Measurements from ENCODE around the gene MED15.
A peak's percentile ranks its signal among the peaks of the same experiment; 100 is the strongest.

Gene MED15

DNA sequence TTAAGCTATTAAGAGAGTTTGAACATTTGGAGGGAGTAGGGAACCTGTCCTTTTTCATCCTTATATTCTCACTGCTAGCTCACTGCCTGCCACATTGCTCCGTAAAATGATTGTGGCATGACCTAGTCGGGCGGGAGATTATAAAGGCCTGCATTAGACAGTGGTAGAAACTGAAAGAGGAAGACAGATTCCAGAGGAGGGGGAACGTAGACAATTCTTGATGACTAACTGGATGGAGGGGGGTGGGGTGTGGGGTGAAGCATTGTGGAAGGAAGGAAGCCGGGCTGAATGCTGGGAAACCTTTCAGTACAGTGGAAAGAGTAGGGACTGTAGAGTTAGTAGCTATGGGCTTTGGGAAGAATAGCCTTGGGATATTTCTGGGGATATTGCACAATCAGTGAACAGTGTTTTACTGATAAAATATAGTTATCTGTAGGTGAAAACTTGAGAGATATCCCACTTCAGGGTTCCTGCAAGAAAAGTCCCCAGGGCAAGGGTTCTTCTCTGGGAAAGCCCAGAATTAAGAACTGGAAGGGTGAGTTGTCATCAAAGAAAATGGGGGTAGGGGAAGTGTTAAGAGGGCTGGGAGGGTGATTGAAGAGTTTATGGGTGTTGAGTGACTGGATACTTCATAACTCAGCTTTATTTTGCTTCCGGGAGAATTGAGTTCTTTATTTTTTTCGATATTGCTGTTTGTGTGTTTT is 2.1 kb downstream of the MED15 start:
- DNase-seq (ENCODE audit: low read depth in 2 of 2), result peak in 1 of 2 donors; percentile 32

DNA sequence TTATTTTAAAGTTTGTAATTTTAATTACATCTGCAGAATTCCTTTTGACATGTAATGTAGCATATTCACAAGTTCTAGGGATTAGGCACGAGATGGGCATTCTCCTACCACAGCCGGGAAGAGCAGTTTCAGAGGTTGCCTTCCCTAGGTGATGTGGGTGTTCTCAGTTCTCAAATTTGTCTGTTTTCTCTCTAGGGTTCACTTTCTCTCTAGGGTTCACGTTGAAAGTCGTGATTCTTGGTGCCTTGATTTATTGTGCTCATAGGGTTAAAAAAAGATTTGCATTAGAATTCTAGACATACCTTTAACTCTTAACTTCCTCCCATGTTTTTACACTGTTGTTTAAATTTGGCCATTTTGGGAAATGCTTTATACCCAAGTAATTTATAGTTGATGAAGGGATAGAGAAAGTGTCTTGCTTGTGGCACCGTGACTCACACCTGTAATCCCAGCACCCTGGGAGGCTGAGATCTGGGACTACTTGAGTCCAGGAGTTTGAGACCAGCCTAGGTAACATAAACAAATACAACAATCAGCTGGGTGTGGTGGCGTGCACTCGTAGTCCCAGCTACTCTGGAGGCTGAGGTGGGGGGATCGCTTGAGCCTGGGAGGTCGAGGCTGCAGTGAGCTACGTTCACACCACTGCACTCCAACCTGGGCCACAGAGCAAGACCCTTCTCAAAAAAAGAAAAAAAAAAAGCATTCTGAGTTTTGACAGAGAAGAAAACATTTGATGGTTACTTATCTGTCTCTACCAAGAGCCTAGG is 3.6 kb downstream of the MED15 start:
- no peak for DNase-seq (ENCODE audit: low read depth in 2 of 2)

DNA sequence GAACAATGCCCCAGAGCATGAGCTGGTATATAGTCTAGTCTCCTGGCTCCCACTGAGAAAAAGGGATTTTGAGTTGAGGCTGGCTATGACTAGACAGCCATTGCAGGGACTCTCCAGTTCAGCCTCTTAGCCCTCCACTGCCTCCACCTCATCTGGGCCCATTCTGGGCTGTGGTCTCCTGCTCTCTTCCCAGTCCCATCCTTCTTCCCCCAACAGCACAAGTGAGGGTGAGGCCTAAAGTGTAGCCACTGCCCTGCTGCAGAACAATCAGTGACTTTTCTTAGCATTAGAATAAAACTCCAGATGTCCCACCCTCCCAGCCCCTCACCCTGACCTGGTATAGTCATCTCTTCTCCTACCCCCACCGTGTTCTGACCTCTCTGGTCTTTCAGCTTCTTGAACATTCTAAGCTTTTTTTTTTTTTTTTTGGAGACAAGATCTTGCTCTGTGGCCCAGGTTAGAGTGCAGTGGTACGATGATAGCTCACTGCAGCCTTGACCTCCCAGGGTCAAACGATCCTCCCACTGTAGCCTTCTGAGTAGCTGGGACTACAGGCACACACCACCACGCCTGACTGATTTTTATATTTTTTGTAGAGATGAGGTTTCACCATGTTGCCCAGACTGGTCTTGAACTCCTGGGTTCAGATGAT is 4.3 kb downstream of the MED15 start:
- no peak for DNase-seq (ENCODE audit: low read depth in 2 of 2)

DNA sequence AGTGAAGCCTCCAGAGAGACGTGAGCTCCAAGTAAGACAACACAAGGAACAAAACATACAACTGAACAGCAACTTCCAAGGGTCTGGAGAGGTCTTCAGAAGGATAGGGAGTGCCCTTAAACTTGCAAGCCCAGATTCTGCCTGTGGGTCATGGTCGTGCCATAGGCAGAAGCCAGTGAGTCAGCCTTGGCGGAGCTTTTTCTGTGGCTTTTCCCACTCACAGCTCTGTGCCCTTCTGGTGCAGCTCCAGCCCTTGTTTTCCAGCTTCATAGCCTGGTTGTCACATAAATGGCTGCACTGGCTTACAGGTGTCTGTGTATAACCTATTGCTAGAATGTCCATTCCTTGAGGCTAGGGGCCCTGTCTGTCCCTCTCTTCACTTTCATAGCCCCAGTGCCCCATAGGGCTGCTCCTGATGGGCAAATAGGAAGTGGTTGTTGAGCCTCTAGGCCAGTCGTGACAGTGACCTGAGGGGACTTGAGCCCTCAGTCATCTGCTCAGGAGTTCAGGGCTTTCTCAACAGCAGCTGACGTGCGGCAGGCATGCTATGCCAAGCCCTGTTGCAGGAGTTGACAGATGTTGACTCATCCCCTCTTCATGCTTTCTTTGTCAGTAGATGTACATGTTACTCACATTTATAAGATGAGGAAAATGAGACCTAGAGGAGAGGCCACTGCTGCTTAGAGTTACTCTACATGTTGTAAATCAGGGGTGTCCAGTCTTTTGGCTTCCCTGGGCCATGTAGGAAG is 7.4 kb downstream of the MED15 start:
- no peak for DNase-seq (ENCODE audit: low read depth in 2 of 2)

DNA sequence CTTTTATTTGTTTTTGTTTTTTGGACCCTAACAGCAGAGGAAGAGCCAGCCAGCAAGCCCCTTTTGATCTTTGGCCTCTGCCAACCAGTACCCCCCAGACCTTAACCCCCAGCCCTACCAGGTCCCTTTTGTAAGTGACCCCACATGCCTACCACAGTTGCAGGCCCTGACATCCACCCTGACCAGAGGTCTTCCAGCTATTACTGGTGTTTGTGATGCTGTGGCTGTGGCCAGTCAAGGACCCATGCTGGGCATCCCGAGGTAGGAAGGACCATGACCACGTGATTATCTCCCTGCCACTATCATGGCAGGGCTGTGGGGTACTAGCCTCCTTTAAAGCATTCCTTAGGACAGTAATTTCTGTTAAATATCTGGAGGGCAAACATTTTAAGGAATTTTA is 9.0 kb downstream of the MED15 start:
- no peak for DNase-seq (ENCODE audit: low read depth in 2 of 2)

DNA sequence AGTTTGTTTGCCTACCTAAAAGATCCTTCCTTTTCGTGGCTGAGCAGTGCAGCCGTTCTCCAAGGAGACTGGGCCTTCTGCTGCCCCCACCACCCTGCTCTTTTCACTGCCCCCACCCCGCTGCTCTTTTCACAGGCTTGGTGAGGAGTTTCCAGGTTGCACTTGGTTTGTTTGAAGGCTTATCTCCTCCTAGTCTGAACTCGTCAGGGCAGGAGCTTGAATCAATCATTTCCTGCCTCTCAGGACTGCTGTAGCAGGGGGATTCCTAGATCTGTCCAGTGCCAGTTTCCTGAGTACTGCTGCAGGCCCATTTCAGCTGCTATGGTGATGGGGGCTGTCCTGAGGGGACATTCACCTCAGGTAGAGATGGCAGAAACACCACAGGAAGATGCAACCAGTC is 10.0 kb downstream of the MED15 start:
- no peak for DNase-seq (ENCODE audit: low read depth in 2 of 2)

DNA sequence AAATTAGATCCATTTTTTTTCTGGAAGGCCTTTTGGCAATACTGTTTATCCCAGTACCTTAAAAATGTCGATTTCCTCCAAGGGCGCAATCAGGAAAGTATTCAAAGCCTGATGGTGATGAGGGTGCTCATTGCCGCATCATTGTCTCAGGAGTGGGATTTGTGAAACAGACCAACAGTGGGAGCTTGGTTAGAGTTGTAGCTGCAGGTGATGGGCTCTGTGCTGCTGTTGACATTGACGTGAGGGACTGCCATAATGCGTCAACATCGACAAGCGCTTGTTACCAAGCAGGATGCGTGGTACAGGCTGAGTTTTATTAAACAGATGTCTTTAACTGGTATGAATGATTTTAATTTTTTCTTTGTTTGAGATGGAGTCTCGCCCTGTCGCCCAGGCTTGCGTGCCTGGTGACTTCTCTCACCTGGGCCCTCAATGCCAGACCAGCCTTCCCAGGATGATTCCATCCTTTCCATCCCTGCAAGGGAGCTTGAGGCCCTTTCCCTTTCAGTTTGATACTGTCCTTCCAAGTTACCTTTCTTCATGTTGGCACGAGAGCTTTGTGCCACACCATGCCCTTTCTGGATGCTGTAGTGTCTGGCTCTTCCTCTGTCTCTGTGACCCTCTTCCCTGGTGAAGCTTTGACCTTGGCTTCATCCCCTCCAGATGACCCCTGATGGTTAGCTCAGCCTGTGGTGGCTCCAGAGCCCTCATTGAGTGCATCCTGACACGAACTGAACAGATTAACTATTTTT is 10.6 kb downstream of the MED15 start:
- DNase-seq (ENCODE audit: low read depth in 2 of 2), result no peak

DNA sequence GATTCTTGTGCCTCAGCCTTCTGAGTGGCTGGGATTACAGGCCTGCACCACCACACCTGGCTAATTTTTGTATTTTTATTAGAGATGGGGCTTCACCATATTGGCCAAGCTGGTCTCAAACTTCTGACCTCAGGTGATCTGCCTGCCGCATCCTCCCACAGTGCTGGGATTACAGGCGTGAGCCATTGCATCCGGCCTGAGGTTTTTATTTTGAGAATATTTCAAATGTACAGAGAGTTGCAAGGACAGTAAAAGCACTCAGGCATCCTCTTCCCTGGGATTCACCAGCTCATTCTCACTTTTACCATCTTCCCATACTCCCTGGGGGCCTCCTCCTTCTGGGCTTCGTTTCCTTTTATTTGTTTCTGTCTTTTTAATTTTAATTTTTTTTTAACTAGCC is 12.1 kb downstream of the MED15 start:
- DNase-seq (ENCODE audit: low read depth in 2 of 2), result no peak

DNA sequence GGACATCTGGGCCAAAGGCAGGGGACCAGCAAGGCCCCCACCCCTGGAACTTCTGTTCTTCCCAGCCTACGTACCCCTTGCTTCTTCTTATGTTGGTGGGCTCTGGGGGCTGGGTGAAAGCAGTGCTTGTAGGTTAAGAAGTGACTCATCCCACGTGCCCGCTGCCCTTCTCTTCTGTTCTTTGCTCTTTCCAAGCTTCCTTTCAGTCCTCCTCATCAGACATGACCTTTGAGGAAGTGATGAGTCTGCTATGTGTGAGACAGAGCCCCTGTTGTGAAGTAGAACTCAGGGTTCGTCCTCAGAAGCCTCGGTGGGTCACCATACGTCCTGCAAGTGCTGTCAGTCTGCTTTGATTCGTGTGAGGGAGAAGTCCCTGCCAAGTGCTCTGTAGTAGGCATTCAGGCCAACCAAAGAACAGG is 12.7 kb downstream of the MED15 start:
- no peak for DNase-seq (ENCODE audit: low read depth in 2 of 2)

DNA sequence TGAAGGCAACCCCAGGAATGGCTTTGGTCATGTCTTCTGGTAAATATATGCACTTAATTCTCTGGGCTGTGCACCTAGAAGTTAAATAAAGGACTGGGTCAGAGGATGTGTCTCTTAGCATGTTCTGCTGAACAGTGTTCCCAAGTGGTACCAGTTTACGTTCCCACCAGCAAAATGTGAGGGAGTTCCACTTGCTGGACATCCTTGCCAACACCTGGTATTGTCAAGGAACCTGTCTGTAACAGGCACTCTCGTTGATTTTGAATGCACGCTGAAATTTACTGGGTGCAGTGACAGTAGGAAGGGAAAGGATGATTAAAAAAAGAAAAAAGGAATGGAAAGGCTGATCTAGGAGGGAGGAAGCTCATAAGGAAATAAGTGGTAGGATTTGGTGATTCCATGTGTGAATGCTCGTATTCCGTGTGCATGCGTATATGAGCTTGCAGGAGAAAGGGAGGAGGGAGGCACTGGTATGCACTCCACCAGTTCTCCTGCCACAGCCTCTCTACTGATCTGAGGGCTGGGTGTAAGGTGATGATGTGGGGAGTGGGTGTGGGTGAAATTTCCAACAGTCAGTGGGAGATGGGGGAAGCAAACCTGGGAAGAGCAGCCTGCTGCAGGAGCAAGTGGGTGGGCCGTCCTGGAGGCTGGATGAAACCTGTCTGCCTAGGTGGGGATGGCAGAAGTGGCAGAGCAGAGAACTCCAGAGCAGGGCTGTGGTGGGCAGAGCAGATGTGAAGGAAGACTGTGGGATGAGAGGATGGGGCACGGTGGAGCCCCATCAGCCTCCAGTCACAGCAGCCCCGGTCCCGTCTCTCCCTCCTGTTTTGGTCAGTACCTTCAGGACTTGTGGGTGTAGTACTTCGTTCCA is 15.0 kb downstream of the MED15 start:
- no peak for DNase-seq (ENCODE audit: low read depth in 2 of 2)

DNA sequence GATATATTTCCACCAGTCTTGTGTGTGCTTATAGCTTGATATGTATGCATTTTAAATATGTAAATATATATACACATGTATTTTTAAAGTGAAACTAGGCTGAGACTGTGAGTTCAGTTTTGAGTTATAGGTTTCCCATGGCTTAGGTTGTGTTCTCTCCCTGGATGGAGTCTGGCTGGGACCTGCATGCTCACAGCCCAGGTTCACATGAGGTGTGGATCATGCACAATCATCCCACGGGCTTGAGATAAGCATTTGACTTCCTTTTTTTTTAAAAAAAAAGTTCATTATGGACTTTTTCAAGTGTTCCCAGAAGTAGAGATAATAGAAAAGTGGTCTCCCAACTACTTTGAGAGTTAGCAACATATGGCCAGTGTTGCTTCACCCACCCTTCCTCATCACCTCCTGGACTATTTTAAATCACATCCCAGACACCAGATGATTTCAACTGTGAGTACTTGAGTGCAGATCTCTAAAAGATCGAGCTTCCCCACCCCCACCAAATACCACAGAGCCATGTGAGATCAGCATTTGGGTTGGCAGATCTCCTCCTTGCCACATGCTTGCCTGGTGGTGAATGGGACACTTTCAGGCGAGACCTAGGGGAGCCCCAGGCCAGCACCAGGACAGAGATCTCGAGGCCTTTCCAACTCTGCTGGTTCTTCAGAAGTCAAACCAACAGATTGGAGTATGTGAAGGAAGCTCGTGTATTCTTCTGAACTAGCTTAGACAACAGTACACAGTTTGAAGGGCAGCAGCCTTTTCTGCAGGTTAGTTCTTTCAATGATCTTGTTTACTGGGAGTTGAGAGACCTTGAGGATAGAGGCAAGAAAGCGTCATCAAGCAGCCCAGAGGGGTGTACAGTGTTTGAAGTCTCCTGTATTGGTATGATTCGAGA is 15.9 kb downstream of the MED15 start:
- no peak for DNase-seq (ENCODE audit: low read depth in 2 of 2)

DNA sequence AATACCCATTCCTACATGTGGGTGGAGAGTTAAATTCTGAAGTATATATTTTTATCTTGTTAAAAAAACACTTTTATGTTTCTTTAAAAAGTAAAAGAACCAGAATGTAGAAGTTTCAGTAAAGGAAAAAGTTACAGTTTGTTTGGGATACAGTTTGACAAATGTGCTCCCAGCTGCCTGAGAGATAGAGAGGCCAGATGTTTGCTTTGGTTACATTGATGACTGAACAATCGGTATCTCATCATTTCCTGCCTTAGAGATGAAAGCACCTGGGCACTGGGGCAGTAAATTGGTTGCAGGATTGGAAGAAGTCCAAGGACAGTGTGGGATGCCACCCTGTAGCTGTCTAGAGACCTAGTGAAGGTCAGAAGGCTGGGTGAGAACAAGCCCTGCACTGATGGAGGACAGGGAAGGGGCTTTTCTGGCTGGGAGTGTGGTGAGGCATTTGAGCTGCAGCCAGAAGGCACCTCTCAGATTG is 16.6 kb downstream of the MED15 start:
- no peak for DNase-seq (ENCODE audit: low read depth in 2 of 2)

DNA sequence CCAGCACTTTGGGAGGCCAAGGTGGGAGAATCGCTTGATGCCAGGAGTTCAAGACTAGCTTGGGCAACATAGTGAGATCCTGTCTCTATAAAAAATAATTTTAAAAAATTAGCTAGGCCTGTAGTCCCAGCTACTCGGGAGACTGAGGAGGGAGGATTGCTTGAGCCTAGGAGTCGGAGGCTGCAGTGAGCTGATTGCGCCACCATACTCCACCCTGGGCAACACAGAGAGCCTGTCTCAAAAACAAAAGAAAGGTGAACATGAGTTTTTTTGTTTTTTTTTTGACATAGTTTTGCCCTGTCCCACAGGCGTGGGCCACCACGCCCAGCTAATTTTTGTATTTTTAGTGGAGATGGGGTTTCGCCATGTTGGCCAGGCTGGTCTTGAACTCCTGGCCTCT is 17.6 kb downstream of the MED15 start:
- no peak for DNase-seq (ENCODE audit: low read depth in 2 of 2)

DNA sequence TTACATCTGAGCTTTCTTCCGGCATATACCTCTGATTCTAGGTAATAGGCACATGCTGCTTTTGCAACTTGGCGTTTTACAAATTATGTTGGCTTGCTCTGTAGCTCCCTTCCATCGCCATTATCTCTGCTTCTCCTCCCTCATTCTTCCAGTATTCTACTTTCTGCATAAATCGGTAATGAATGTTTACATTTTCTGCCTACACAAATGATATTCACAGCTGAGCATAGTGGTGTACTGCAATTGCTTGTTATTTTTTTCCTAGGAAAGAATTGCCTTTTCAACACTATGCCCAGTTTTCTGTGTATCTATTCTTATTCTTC is 18.9 kb downstream of the MED15 start:
- DNase-seq (ENCODE audit: low read depth in 2 of 2), result no peak

DNA sequence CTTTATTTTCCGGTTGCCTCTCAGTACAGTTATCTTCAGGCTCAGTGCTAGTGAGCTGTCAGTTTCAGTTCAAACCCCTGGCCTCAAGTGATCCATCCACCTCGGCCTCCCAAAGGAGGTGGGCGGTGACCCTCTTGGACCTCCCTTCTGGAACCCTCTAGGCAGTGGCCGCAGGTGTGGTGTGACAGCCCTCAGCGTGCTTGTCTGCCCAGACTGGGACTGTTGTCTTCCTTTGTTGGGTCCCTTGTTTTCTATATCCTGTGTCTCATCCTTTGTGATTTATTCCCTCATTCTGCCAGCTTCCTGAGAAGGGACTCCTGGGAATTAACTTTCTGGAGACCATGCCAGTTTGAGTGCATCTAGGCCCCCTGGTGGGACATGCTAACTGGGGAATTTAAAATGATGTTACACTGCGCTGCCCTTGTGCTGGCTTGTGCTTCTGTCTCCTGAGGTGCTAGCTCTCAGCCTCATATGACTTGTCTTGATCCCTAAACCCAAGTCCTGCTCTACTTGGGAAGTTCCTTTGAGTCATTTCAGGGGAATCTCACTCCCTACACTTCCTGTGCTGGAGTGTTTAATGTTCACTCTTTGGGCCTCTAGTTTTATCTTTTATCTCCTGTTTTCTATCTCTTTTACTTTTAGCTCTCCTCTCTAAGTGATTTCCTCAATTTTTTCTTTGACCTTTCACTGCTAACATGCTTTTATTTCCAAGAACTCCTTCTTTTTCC is 19.4 kb downstream of the MED15 start:
- DNase-seq (ENCODE audit: low read depth in 2 of 2), result no peak

DNA sequence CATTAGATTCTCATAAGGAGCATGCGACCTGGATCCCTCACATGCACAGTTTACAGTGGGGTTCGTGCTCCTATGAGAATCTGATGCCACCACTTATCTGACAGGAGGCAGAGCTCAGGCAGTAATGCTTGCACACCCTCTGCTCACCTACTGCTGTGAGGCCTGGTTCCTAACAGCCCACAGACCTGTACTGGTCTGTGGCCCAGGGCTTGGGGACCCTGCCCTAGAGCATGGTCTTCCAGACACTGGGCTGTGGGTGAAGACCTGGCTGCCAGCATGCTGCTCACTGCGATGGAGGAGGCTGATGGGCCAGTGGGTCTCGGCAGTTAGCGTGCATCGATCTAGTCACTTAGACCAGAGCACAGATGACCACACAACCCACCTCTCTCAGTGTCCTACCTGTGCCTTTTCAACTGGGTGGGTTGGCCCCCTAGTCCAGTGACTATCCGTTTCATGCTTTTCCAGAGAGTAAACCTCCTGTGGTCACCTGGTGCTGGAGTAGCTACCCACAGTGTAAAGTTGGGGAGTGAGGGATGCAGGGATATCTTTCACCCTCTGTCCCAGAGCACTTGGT is 21.1 kb downstream of the MED15 start:
- DNase-seq (ENCODE audit: low read depth in 2 of 2), result no peak

DNA sequence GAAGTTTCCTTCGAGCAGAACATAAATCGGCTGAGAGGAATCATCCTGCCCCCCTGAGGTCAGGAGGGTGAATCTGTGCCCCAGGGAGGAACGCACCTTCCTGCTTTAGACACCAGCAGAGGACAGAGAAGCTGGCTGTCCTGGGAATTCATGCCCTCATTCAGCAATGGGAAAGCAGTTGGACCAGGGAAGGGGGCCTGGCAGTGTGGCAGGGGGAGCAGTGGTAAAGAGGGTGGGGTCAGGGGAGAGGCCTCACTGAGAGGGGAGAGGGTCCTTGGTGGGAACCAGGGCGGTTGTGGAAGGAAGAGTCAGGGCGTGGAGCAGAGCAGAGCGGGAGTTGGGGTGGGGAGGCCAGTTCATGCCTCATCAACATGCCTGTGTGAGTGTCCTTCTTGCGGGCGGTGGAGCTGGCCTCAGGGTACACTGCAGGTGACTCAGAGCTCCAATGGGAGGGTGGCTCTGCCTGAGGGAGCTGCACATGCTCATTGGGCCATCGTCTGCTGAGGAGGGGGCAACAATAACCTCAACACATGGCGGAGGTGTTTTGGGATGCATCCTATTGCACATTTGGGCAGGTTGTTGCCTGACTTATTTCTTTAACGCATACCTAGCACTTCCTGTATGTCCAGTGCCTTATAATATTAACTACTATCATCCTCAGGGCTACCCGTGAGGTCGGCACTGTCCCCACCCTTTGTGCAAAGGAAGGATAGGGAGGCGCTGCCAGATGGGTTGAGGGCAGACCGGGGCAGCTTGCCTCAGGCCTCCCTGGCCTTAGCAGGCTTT is 23.2 kb downstream of the MED15 start:
- DNase-seq (ENCODE audit: low read depth in 2 of 2), result no peak

DNA sequence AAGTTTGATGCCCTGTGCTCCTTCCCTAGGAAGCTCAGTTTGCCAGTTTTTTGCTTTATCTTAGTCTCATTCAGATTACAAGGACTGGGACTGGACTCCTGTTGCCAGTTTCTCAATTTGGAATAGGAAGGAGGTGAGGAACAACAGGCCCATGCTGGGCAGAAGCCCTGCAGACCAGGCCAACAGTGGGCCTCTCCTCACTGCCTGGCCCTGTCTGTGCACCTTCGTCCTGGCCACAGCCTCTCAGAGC is 23.7 kb downstream of the MED15 start:
- no peak for DNase-seq (ENCODE audit: low read depth in 2 of 2)
